Measurements from ENCODE around the gene PTPN7. TPM values are rescaled to one million over a fixed set of nuclear protein-coding genes. Genes with fewer than 3 reads are reported as not detected.

The PTPN7 gene
- total RNA-seq, 4 donors from 2014 or later: 1.3 to 4.3 (median 2.1) TPM

- WGBS, 2 donors: 52 to 57% methylated on average over 6 to 10 of the region's 10 CpGs
- no peaks in the 10 kb centered on the region for H3K9me3 ChIP-seq
- intact Hi-C loops (cut with DNase I): no loop called here
- H3K4me1 ChIP-seq: peaks cover 18 to 38% of the 10 kb centered on the region in 2 donors
- peak in 1 of 2 donors; percentile 54 for TF ChIP-seq POLR2A (IDR thresholded peaks at IDR 0.05)
- TF ChIP-seq, protein P1, sequence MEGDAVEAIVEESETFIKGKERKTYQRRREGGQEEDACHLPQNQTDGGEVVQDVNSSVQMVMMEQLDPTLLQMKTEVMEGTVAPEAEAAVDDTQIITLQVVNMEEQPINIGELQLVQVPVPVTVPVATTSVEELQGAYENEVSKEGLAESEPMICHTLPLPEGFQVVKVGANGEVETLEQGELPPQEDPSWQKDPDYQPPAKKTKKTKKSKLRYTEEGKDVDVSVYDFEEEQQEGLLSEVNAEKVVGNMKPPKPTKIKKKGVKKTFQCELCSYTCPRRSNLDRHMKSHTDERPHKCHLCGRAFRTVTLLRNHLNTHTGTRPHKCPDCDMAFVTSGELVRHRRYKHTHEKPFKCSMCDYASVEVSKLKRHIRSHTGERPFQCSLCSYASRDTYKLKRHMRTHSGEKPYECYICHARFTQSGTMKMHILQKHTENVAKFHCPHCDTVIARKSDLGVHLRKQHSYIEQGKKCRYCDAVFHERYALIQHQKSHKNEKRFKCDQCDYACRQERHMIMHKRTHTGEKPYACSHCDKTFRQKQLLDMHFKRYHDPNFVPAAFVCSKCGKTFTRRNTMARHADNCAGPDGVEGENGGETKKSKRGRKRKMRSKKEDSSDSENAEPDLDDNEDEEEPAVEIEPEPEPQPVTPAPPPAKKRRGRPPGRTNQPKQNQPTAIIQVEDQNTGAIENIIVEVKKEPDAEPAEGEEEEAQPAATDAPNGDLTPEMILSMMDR (IDR thresholded peaks at IDR 0.05): no peak
- peak; percentile 58 to 61 for DNase-seq
- H3K27me3 ChIP-seq: no peaks in the 10 kb centered on the region
- no peaks in the 10 kb centered on the region for H3K36me3 ChIP-seq
- H3K4me3 ChIP-seq (replicated peaks in 1 of 3): no peak overlapping the region
- peak overlapping the region; percentile 89 to 95 (median 90) for H3K27ac ChIP-seq
Observed at GRCh38 chr1:202105571-202106339, 54.6 kb downstream of the PTPN7 start.

DNA sequence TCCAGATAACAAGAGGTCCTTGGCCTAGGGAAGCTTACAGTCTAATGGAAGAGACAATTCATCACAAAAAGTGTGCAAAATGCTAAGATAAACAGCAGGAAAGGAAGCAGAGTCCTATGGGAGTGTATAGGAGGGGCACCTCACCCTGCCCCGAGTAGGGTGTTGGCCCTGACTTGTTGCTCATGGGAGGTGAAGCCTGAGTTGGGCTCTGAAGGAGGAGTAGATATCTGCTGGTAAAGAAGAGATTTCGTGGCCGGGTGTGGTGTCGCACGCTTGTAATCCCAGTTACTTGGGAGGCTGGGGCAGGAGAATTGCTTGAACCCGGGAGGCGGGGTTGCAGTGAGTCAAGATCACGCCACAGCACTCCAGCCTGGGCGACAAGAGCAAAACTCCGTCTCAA, 56.3 kb downstream of the PTPN7 start:
- no peak overlapping the region for H3K4me3 ChIP-seq (replicated peaks in 1 of 3)
- intact Hi-C loops (cut with DNase I): no loop called here
- TF ChIP-seq, protein P1 (IDR thresholded peaks at IDR 0.05): no peak
- no peak for TF ChIP-seq POLR2A (IDR thresholded peaks at IDR 0.05)
- no peaks in the 10 kb centered on the region for H3K27me3 ChIP-seq
- 85 to 90% methylated on average over 10 of the region's 10 CpGs for WGBS, 2 donors
- H3K36me3 ChIP-seq: no peaks in the 10 kb centered on the region
- H3K4me1 ChIP-seq: peaks cover 18 to 38% of the 10 kb centered on the region in 2 donors
- no peak overlapping the region for H3K27ac ChIP-seq
- no peaks in the 10 kb centered on the region for H3K9me3 ChIP-seq
- no peak for DNase-seq

DNA sequence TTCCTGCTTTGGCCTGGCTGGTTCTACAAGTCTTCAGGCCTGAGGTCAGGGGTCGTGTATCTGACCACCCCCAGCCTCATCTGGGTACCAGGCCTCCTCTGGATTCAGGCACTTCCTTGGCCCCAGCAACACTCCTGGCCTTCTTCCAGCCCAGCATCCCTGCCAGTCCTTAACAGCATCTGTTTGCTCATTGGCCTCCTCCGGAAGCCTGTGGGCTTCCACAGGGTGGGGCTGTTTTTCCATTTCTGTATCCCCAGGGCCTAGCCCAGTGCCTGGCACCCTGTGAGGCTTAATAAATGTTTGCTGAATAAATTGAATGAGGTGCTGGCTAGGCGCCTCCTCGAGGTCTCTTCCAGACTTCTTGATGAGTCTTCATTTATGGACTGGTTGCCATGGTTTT, 59.2 kb downstream of the PTPN7 start:
- H3K27me3 ChIP-seq: no peaks in the 10 kb centered on the region
- TF ChIP-seq, protein P1 (IDR thresholded peaks at IDR 0.05): no peak
- no peak for TF ChIP-seq POLR2A (IDR thresholded peaks at IDR 0.05)
- peaks cover 0 to 10% of the 10 kb centered on the region in 2 donors for H3K4me1 ChIP-seq
- WGBS, 2 donors: 61 to 78% methylated on average over 4 of the region's 4 CpGs
- H3K36me3 ChIP-seq: no peaks in the 10 kb centered on the region
- no peak for DNase-seq
- no peaks in the 10 kb centered on the region for H3K9me3 ChIP-seq
- H3K27ac ChIP-seq: no peak overlapping the region
- intact Hi-C loops (cut with DNase I): no loop called here
- H3K4me3 ChIP-seq (replicated peaks in 1 of 3): no peak overlapping the region

Other genes with a start within 250 kb of the PTPN7 start
- 10 to 100 TPM; 30.6 to 50.0 (median 35.9) TPM for gene LMOD1, start 214.1 kb downstream of the PTPN7 start, total RNA-seq
- gene TIMM17A, start 205.1 kb downstream of the PTPN7 start, total RNA-seq: 10 to 100 TPM; 34.7 to 46.8 (median 40.1) TPM
- gene RNPEP, start 178.0 kb downstream of the PTPN7 start, total RNA-seq: 10 to 100 TPM; 61.4 to 98.1 (median 85.7) TPM
- 10 to 100 TPM in 2 of 4 donors, 1 to 10 TPM in 2; 6.6 to 28.8 (median 12.6) TPM for gene ELF3, start 150.0 kb downstream of the PTPN7 start, total RNA-seq
- gene GPR37L1, start 37.7 kb downstream of the PTPN7 start, total RNA-seq: under 1 TPM in 2 of 4 donors, not detected in 2; 0.22 to 0.34 TPM
- 10 to 100 TPM; 31.2 to 38.6 (median 35.0) TPM for gene ARL8A, start 15.9 kb downstream of the PTPN7 start, total RNA-seq
- gene LGR6, start 33.2 kb upstream of the PTPN7 start, total RNA-seq: 1 to 10 TPM; 2.8 to 7.0 (median 4.5) TPM
- 1 to 10 TPM in 3 of 4 donors, not detected in 1; 2.4 to 6.5 (median 2.7) TPM for gene UBE2T, start 181.3 kb upstream of the PTPN7 start, total RNA-seq
- 10 to 100 TPM; 34.9 to 48.5 (median 41.3) TPM for gene PPP1R12B, start 188.1 kb upstream of the PTPN7 start, total RNA-seq